ENCODE measurements around the gene SIK3.

Gene SIK3

DNA sequence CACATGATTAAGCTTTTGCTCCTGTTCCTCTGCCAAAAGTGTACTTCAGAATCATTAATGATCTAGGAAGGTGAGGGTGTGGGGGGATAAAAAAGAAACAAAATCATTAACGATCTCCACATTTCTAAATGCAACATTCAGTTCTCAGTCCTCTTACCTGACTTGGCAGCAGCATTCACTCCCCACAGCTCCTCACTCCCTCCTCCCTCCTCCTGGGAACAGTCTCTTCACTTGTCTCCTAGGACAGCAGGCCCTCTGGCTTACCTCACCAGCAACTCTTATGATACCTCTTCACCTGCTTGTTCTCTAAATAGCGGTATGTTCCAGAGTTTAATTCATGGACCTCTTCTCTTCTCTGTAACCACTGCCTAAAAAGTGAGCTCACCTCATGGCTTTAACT lies 204.3 kb downstream of the SIK3 start:
- DNase-seq (ENCODE audit: low read depth): no peak

DNA sequence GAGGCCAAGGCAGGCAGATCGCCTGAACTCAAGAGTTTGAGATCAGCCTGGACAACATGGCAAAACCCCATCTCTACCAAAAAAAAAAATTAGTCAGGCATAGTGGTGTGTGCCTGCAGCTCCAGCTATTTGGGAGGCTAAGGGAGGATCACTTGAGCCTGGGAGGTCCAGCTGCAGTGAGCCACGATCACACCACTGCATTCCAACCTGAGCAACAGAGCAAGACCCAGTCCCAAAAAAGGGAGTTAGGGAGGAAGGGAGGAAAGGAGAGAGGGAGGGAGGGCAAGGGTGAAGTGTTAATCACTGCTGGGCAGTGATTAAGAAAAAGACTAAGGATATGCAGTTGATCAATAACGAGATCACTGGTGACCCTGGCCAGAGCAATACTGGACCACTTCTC lies 204.8 kb downstream of the SIK3 start:
- no peak for DNase-seq (ENCODE audit: low read depth)

DNA sequence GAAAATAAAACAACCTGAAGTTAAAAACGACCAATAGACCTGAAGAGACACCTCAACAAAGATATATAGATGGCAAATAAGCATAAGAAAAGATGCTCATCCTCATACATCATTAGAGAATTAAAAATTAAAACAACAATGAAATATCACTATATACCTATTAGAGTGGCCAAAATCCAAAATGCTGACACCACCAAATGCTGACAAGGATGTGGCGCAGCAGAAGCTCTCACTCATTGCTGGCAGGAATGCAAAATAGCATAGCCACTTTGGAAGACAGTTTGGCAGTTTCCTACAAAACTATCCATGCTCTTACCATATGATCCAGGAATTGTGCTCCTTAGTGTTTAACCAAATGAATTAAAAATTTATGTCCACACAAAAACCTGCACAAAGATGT lies 205.9 kb downstream of the SIK3 start:
- no peak for DNase-seq (ENCODE audit: low read depth)

DNA sequence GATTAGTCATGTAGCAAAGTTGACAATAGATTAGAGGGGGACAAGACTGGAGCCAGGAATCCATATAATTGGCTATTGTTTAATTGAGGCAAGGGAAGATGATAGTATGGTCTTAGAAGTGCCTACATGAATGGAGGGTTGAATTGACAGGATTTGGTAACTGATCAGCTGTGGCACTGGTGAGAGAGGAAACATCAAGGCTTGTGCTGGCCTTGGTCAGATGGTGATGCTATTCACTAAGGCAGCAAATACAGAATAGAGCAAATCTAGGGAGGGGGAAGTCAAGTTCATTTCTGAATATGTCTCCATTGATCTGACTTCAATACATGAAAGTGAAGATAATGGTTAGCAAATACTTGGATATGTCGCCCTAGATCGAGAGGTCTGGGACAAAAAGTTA lies 206.5 kb downstream of the SIK3 start:
- DNase-seq (ENCODE audit: low read depth): no peak

DNA sequence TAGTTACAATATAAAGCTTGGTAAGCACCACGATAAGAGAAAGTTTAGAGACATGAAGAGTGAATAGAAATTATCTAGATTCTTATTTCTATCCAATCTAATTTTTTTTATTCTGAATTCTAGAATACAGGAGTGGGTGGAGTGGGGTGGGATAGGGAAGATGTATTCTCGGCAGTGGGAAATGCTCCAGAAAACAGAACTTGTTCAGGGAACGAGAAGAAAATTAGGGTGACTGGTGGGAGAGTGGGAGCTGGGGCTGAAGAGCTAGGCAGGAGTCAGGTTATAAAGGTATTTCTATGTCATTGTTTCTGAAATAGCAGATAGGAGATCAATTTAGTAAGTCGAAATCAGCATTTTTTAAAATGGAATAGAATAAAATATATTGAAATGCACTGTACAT lies 207.6 kb downstream of the SIK3 start:
- no peak for DNase-seq (ENCODE audit: low read depth)

DNA sequence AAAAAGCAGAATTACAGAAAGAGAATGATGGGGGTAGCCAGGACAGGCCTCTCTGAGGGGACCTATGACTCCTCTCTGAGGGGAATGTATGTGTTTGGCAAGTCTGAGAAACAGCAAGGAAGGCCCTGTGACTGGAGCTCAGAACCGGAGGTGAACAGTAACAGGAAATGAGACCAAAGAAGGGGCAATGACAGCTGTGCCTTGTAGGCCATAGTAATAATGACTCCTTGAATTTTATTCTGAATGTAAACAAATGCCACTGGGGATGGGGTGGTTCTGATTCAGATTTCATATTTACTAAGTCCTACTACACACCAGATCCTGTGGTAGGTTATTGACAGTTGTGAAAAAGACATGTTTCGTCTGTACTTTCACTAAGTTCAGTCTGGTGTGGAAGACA lies 208.0 kb downstream of the SIK3 start:
- DNase-seq (ENCODE audit: low read depth): no peak

DNA sequence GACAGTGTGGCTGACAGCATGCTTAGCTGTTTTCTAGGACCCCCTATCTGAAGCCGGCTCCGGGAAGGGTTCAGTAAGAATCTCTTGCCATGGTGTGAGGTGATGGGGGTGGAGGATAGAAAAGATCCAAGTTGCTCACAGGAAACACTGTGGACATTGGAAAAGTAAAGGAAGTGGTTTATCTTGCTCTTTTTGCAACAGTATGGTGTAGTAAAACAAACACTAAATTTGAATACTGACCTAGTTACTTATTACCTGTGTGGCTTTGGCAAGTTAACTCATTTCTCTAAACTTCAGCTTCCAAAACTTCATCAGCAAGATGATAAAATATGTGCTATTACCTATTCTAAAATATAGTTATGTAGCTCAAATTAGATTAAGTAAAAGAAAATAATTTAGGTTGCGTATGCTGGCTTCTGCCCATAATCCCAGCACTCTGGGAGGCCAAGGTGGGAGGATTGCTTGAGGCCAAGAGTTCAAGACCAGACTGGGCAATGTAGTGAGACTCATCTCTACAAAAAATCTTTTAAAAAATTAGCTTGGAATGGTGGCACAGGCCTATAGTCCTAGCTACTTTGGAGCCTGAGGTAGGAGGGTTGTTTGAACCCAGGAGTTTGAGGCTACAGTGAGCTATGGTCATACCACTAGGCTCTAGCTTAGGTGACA lies 209.2 kb downstream of the SIK3 start:
- DNase-seq (ENCODE audit: low read depth): no peak

DNA sequence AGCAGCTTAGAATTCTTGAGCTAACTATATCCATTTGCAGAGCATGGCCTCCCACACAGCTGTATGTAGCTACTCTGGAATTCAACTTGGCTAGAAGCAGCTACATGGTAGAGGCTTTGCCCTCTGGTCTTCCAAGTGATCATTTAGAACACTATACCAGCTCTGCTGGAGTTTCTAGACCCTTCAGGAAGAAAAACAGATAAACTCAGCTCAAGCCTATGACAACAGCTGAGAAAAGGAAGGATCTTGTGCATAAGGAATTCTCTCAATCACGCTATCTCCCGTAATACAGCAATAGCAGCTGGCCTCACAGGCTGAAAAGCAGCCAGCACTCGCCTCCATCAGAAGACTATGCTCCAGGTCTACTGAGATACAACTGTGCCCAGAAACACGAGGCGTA lies 210.2 kb downstream of the SIK3 start:
- no peak for DNase-seq (ENCODE audit: low read depth)

DNA sequence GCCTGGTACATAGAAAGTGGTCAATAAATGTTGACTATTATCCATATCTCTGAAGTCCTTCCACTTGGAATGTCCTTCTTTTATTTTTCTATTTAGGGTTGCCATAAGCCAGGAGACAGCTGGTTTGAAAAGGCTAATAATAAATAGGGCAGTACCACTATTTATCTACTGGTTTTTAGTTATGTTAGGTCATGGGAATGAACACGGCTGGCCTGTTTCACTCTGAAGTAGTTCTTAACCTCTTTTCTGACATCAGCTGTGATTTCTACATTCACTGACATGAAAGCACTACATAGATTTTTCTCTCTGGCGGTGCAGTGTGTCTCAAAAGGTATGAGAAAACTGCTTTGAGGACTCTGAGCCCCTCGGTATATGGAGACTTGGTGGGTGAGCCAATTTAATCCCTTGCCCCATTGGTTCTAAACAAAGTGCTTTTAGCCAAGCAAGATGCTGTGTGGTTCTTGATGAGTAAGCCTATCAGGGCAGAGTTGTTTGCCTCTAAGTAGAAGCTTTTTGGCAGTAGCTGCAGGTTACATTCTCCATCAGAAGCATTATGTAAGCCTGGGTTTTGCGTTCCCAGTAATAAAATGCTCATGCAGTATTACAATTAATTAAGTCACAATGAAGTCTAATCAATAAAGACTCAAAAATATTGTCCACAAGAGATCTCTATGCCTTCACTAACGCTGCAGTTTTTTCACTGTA lies 212.1 kb downstream of the SIK3 start:
- DNase-seq (ENCODE audit: low read depth): no peak

DNA sequence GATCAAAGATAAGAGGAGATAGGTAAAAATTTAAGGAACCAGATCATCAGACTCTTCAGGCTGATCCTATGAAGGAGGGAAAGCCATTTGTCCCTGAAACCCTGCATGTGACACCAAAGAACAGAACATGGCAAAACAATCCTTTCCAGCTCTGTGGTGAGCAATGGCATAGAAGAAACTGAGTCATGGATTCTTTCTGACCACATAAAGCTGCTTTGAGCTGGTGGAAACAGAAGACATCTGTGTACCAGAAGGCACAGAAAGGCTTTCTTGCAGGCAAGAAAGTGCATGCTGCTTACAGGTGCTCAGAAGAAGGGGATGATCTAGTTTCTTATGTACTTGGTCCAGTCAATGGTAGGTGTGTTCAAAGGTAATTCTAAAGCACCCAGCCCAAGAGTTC lies 215.8 kb downstream of the SIK3 start:
- no peak for DNase-seq (ENCODE audit: low read depth)

DNA sequence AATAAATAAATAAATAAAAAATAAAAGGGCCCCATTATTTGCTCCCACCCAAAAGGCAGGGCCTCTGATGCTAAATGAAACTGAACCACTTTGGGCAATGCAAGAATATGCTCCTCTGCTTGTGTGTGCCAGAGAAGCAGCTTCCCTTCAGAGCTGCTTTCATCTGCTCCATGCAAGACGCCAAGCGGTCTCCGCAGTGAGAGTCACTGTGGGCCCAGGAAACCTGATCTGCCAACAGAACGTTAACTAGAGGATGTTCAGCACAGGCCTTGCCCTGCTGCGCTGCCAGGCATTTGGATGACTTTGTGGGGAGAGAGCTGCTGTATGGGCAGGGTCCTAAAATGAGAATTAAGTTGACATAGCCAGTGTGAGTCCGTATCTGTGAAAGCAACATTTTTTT lies 217.1 kb downstream of the SIK3 start:
- no peak for DNase-seq (ENCODE audit: low read depth)

DNA sequence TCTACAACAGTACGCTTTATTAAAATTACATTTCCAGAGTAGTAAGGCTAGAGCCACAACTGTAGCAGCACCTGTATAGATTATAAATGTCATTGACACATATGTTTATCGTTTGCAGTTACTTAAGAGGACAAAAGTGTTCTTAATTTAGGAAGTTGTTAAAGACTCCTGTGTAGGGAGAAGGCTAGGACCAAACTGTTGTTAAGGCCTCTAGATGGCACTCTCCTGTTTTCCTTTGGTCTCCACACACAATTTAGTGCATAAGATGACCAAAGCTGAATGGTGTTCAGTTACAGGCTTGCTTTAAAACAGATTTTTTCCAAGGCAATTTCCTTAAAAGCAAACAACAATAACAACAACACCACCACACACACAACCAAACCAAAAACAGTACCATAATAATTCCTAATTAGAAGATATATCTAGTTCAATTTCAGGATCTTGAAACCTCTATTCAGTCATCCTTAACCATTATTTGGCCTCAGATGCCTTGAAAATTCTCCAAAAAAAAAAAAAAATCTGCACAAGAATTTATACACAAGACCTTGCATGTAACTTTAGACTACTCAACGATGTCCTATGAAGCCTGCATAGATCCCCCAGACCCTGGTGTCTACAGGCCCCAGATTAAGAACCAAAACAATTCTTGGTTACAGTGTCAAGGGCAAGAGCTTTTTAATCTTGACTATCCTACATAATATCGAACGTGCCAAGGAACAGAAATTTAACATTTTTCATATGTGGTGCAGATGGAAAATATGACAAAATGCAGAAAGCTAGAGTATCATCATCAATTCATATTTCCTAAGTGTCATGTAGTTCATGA lies 218.2 kb downstream of the SIK3 start:
- DNase-seq (ENCODE audit: low read depth): no peak

DNA sequence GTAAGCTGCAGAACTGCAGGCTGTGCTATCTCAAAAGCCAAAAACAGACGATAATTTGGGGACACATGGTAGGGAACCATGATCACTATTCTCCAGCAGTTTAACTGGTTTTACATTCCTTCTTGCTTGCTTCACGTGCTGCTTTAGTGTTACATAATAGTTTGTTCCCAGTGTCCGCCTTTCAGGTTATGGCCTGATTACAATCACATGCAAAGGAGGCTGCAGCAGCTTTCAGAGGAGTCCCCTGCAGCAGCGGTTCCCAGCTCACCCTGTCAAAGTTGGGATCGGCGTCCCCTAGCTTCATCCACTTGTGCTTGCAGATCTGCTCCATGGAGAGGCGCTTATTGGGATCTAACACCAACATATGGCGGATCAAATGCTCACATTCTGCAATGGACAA lies 221.6 kb downstream of the SIK3 start:
- no peak for DNase-seq (ENCODE audit: low read depth)

DNA sequence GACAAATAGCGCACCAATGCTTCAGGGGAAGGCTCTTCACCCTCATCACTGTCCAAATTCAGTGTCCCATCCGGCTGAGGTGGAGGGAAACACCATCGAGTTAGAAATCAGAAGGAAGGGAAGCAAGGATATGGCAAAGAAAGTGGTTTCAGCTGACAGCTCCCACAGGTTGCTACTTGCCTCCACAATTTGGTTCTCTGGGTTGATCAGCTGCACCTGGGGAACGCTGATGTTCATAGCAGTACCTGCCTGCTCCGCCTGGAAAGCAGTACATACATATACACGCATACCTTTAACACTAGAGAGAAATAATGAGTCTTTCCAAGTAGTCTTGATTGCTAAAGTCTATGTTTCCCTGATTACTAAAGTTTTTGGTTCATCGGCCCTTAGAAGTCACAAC lies 223.0 kb downstream of the SIK3 start:
- DNase-seq (ENCODE audit: low read depth): no peak

DNA sequence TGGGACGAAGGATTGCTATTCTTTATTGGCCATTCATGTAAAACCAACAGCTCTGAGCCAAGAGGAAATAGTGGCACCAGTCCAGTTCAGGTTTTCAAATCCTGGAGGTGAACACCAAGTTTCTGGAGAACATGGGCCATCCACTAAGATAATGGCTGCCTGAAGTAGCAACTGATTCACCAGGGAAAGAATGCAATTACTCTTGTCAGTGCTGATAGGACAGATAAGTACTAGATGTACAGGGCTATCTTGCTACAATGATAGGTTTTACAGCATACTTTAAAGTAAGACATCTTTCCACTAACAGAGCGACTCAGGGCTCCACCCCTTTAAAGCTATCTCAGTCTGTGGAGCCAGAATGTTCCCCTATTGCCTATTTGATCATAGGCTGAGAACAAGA lies 224.0 kb downstream of the SIK3 start:
- no peak for DNase-seq (ENCODE audit: low read depth)

DNA sequence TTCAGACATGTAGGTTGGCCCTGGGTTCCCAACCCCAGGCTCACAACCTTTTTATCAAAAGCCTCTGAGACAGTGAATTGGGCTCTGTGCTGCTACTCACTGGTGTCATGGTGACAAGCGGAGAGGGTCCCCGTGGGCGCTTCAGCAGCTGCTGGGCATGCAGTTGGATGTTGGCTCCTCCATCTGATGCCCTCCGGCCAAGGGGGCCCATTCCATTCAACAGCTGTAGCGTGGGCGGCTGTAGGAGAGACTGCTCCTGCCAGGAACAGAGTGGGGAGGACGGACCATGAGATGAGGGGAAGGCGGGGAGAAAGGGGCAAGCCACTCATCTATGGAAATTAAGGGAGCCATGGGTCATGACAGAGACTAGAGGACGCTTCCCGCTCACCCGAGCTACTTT lies 224.8 kb downstream of the SIK3 start:
- DNase-seq (ENCODE audit: low read depth): no peak

DNA sequence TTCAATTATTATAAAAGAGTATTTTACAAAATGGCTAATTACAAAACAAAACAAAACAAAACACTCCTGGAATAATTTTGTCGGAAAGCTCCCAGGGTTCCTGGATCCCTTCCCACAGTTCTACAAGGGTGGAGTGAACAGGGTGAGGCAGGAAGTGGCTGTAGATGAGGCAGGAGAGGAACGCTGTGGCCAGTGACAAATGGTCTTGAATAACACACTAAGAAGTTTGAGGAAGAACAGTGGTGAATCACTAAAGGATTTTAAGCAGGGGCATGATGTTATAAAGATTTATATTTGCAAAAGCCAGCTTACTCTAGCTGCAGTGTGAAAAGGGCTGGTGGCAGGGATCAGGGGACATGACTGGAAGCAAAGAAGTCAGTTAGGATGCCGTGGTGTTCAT lies 227.0 kb downstream of the SIK3 start:
- no peak for DNase-seq (ENCODE audit: low read depth)

DNA sequence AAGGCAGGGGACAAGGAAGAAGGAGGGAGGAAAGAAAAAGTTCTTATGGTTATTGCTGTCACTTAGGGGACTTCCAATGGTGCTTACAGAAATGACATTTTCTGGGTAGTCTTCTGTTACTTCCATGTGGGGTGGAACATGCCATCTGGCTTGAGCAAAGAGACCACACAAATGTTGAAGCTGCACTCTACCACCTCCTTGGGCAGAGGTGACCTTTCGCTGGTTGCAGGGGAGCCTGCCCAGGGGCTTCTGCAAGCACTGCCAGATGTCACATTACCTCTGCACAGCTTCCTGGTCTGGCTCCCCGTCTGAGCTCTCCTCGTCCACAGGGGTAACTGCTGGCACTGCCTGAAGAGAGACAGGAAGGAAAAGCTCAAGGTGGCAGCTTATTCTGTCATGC lies 228.2 kb downstream of the SIK3 start:
- DNase-seq (ENCODE audit: low read depth): no peak

DNA sequence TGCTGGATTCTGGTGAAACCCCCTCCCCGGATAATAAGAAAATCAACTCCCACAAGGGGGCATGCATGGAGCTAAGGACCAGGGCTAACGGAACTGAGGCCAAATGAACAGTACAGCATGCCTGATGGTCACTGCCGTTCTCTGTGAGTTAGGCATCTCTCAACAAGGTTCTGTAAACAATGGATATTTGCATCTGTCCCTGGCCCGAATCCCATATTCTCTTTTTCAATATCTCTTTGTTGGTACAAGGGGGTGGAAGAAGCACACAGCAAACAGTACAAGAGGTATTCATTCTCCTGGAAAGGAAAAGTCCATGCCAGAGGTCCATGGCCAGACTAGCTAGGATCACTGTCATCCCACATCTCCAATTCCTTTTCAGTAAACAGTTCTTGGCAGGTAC lies 228.6 kb downstream of the SIK3 start:
- DNase-seq (ENCODE audit: low read depth): no peak

DNA sequence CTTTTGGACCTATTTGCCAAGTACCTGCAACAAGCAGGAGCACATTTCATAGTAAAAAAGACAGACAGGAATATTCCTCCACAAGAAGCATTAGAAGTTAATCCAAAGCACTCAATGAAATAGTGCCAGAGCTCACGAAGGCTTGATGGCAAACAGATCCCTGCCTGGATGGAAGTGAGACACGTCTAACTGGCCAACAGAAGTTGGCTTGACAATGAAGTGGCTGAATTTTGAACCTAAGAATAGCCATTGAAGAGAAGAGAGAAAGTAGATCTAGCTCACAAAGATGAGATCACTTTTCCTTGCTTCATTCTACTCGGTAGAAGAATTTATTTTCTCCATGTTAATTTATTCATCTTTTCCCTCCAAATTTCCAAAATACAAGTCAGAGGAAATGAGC lies 230.2 kb downstream of the SIK3 start:
- no peak for DNase-seq (ENCODE audit: low read depth)

DNA sequence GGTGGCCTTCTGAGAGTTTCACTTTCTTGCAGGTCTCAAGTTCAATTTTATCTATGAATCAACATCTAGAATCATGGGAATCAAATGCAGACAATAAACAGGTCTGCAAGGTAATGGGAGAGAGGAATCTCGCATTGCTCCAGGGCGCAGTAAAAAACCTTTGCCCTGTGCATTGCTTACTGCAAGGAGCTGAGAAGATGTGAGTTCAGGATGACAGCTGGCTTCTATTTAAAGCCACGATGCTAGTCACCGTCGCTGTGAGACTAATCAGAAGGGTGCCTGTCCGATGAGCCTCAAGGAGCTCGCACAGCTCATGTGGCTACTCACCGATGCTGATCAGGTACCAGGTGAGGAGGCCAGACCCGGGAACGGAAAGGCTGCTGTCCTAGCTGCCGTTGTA lies 230.6 kb downstream of the SIK3 start:
- DNase-seq (ENCODE audit: low read depth): no peak

DNA sequence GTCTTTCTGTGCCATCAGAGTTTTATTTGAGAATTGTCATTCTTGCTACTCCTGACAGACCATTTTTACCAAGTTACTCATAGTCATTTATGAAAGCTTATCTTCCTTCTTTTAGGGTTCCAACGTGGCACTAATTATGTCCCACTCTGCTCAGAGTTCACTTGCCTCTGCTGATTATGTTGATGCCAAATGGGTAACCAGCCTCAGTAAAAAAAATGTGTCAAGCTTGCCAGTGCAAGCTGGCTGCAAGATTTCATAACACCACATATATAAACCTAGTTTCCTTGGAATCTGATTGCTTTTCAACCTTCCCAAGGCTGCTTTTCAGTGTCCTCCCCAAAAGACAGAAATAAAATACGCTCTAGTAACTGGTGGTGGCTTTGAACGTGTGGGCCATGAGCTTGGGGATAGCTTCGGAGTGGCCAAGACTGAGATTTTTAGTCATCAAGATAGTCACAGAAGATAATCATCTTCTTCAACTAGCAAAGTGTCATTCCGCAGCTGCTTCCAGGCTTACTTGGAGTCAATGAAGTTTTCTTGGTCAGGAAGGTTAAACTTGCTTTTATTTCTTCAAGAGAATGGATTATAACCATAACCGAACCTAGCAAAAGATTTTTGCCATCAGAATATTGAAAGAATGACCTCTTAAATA lies 231.3 kb downstream of the SIK3 start:
- no peak for DNase-seq (ENCODE audit: low read depth)

DNA sequence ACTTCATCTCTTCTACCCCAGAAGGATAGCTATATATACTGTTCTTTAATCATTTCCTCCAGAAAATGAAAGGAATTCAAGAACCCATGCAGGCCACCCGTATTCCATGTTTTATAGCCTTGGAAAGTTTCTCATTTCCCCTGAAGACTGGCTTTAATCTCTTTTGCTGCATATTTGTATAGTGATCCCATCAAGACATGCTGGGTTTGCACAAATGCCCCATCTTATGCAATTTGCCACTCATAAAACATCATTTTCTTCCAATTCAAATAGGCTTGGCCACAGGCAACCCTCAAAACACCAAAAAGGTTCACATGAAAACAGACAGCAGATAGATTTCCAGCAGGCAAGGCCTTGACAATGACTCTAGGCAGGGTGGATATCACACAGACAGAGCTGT lies 232.5 kb downstream of the SIK3 start:
- no peak for DNase-seq (ENCODE audit: low read depth)
